SH-SY5Y (cell line): ENCODE data around the gene PCNT.

Source experiments
- GATA2 ChIP-seq: IDR thresholded peaks from 2 replicates; pipeline ENCODE4 v1.6.1; 2011; ENCODE audit warnings: mild to moderate bottlenecking, low read depth, low read length
- GATA3 ChIP-seq: IDR thresholded peaks from 2 replicates; pipeline ENCODE4 v1.6.1; 2011; ENCODE audit warnings: low read depth, mild to moderate bottlenecking, low read length, moderate library complexity

DNA sequence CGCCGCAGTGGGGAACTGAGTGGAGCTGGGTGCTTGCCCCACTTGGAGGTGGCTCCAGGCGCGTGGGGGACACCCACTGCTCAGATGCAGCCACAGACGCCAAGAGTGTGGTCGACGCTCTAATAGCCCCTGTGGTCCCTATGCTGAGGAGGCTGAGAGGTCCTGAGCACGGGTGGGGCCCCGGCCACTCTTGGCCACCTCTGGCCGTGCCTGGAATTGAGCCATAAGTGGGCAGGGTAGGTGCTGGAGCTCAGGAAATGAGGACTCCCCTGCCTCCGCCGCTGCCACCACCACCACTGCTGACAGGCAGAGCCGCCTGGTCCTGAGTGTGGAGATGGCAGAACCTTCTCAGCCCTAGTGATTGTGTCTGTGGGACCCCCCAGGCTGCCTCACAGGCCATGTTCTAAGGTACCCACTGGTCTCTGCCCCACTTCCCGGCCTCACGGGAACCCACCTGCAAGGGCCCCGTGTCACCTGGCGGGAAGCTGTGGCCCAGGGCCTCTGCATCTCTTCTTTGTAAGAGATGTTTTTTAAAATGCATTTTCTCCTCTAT lies 100.2 kb downstream of the PCNT start:
- TF ChIP-seq GATA2 (no peak), GATA3 (no peak)
